ENCODE results near the gene MUC6. TPM values are rescaled to one million over a fixed set of nuclear protein-coding genes. Genes with fewer than 3 reads are reported as not detected.

Gene MUC6
- total and polyA plus RNA-seq, 12 donors: 0.01 to 0.07 TPM; not detected in 10

- Histone ChIP-seq H3K9me3 (peaks cover 0 to 6% (median 0%) of the 10 kb centered on the region in 11 donors), H3K4me1 (peaks cover 0 to 19% (median 0%) of the 10 kb centered on the region in 9 donors), H3K36me3 (no peaks in the 10 kb centered on the region), H3K27ac (no peak overlapping the region), H3K27me3 (peaks cover 0 to 40% (median 30%) of the 10 kb centered on the region in 7 donors), H3K4me3 (no peak overlapping the region)
- WGBS, 2 donors: 64 to 74% methylated on average over 25 of the region's 25 CpGs
- DNase-seq (no peak), ATAC-seq (no peak)
- intact Hi-C loops (cut with DNase I): loop anchor here in 2 of 10 donors (10.0 kb wide), 2 partner anchors 124 to 194 kb away; partner anchors contain the start of gene AP2A2 (in 1 of the 2)
- TF ChIP-seq CTCF (IDR thresholded peaks at IDR 0.05): no peak
Measured at GRCh38 chr11:1048375-1049070, 12.0 kb upstream of the MUC6 start.

GRCh38 chr11:1047595-1048156, 11.2 kb upstream of the MUC6 start:
- H3K9me3 ChIP-seq: peaks cover 0 to 6% (median 0%) of the 10 kb centered on the region in 11 donors
- H3K4me3 ChIP-seq: no peak overlapping the region
- peaks cover 0 to 38% (median 21%) of the 10 kb centered on the region in 7 donors for H3K27me3 ChIP-seq
- 59 to 60% methylated on average over 22 of the region's 22 CpGs for WGBS, 2 donors
- H3K27ac ChIP-seq: no peak overlapping the region
- no peak for DNase-seq
- no peak for ATAC-seq
- H3K4me1 ChIP-seq: peaks cover 0 to 11% (median 0%) of the 10 kb centered on the region in 9 donors
- intact Hi-C loops (cut with DNase I): loop anchor here in 2 of 10 donors (10.0 kb wide), 2 partner anchors 123 to 193 kb away; partner anchors contain the start of gene AP2A2 (in 1 of the 2)
- no peak for TF ChIP-seq CTCF (IDR thresholded peaks at IDR 0.05)
- no peaks in the 10 kb centered on the region for H3K36me3 ChIP-seq

- intact Hi-C loops (cut with DNase I): loop anchor here in 2 of 10 donors (10.0 kb wide), 2 partner anchors 119 to 189 kb away; partner anchors contain the start of gene AP2A2 (in 1 of the 2)
- Histone ChIP-seq H3K4me1 (peaks cover 0 to 4% (median 0%) of the 10 kb centered on the region in 9 donors), H3K27me3 (peaks cover 0 to 43% (median 15%) of the 10 kb centered on the region in 7 donors), H3K27ac (no peak overlapping the region), H3K4me3 (no peak overlapping the region), H3K36me3 (no peaks in the 10 kb centered on the region), H3K9me3 (peaks cover 0 to 6% (median 0%) of the 10 kb centered on the region in 11 donors)
- ATAC-seq (no peak), DNase-seq (no peak)
- WGBS, 2 donors: 72 to 74% methylated on average over 6 of the region's 6 CpGs
- TF ChIP-seq CTCF (IDR thresholded peaks at IDR 0.05): no peak
Measured at GRCh38 chr11:1044160-1044559, 7.6 kb upstream of the MUC6 start.

- Histone ChIP-seq H3K4me1 (peaks cover 0 to 4% (median 0%) of the 10 kb centered on the region in 9 donors), H3K27ac (no peak overlapping the region), H3K9me3 (peaks cover 0 to 6% (median 0%) of the 10 kb centered on the region in 11 donors), H3K4me3 (no peak overlapping the region), H3K36me3 (no peaks in the 10 kb centered on the region), H3K27me3 (peaks cover 0 to 39% (median 15%) of the 10 kb centered on the region in 7 donors)
- TF ChIP-seq CTCF (IDR thresholded peaks at IDR 0.05): no peak
- intact Hi-C loops (cut with DNase I): loop anchor here in 2 of 10 donors (10.0 kb wide), 2 partner anchors 119 to 189 kb away; partner anchors contain the start of gene AP2A2 (in 1 of the 2)
- no peak for DNase-seq
- ATAC-seq: no peak
- WGBS, 2 donors: 91 to 92% methylated on average over 20 of the region's 20 CpGs
Measured at GRCh38 chr11:1043563-1044096, 7.1 kb upstream of the MUC6 start.

All from heart right ventricle (tissue), 16 donors.